ENCODE results near the gene PAX8.

- TF ChIP-seq, protein P1, sequence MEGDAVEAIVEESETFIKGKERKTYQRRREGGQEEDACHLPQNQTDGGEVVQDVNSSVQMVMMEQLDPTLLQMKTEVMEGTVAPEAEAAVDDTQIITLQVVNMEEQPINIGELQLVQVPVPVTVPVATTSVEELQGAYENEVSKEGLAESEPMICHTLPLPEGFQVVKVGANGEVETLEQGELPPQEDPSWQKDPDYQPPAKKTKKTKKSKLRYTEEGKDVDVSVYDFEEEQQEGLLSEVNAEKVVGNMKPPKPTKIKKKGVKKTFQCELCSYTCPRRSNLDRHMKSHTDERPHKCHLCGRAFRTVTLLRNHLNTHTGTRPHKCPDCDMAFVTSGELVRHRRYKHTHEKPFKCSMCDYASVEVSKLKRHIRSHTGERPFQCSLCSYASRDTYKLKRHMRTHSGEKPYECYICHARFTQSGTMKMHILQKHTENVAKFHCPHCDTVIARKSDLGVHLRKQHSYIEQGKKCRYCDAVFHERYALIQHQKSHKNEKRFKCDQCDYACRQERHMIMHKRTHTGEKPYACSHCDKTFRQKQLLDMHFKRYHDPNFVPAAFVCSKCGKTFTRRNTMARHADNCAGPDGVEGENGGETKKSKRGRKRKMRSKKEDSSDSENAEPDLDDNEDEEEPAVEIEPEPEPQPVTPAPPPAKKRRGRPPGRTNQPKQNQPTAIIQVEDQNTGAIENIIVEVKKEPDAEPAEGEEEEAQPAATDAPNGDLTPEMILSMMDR (conservative IDR thresholded peaks at IDR 0.05; ENCODE audit: low read depth, low read length): no peak
- no peak for TF ChIP-seq EZH2 (IDR thresholded peaks at IDR 0.05; ENCODE audit: borderline replicate concordance, low read depth, low read length, poor library complexity, severe bottlenecking)
Measured at GRCh38 chr2:113174376-113174750, 104.4 kb downstream of the PAX8 start.
